GDM1 (cell line): ENCODE results near the gene HSPB1.
"Not testable (repeated sequence)": the region's sequence is repeated elsewhere in the genome, so short reads cannot be mapped to it uniquely, and the experiment has no call there.

Source experiments
- DNase-seq: peaks from one replicate; lab custom pipeline; 2025; lab: John Stamatoyannopoulos, UW

HSPB1 gene

DNA sequence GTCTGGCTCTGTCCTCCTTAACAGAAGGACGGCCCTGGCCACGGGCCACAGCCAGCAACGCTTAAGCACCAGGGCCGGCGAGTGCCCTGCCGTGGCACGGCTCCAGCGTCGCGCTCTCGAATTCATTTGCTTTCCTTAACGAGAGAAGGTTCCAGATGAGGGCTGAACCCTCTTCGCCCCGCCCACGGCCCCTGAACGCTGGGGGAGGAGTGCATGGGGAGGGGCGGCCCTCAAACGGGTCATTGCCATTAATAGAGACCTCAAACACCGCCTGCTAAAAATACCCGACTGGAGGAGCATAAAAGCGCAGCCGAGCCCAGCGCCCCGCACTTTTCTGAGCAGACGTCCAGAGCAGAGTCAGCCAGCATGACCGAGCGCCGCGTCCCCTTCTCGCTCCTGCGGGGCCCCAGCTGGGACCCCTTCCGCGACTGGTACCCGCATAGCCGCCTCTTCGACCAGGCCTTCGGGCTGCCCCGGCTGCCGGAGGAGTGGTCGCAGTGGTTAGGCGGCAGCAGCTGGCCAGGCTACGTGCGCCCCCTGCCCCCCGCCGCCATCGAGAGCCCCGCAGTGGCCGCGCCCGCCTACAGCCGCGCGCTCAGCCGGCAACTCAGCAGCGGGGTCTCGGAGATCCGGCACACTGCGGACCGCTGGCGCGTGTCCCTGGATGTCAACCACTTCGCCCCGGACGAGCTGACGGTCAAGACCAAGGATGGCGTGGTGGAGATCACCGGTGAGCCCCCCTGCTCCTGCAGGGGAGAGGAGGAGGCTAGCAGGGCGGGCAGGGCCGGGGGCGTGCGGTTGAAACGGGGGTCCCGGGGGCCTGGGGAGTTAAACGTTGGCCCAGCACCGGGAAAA, at the start of gene HSPB1:
TSS of gene HSPB1 (plus strand) at position 327 of the 855 bp plus-strand sequence. CDS start at position 367, 40 bp downstream.
- peak; percentile 68 for DNase-seq

DNA sequence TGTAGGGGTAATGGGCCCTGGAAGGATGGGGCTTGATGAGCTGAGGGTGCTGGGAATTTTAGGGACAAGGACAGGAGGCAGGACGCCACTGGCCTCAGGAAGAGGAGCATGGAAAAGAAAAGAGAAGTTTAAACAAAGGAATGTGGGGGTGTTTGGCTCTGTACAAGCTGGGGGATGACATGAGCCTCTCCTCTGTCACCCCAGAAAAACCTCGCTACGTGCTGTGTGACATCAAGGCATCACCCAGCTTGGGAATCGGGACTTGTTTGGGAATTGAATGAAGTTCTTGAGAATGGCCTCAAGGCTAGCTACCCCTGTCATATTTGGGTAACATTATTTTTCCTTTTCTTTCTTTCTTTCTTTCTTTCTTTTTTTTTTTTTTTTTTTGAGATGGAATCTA, 47.7 kb upstream of the HSPB1 start:
- no peak for DNase-seq

DNA sequence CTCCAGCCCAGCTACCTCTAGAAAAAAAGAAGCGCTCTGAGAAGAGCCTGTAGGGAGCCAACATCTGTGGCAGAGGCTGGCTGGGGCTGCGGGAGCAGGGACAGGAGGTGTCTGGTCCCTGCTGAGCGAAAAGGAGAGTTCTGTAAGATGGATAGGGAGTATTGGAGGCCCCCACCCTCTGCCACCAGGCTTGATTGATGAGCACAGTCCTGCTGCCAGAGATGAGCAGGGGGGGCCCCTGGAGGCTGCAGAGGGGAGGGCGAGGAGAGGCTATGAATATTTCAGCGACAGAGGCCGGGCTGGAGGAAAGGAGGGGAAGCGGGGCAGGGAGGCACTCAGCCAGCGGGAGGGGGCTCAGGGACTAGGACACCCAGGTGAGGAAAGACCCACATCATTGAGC, 44.5 kb upstream of the HSPB1 start:
- no peak for DNase-seq

DNA sequence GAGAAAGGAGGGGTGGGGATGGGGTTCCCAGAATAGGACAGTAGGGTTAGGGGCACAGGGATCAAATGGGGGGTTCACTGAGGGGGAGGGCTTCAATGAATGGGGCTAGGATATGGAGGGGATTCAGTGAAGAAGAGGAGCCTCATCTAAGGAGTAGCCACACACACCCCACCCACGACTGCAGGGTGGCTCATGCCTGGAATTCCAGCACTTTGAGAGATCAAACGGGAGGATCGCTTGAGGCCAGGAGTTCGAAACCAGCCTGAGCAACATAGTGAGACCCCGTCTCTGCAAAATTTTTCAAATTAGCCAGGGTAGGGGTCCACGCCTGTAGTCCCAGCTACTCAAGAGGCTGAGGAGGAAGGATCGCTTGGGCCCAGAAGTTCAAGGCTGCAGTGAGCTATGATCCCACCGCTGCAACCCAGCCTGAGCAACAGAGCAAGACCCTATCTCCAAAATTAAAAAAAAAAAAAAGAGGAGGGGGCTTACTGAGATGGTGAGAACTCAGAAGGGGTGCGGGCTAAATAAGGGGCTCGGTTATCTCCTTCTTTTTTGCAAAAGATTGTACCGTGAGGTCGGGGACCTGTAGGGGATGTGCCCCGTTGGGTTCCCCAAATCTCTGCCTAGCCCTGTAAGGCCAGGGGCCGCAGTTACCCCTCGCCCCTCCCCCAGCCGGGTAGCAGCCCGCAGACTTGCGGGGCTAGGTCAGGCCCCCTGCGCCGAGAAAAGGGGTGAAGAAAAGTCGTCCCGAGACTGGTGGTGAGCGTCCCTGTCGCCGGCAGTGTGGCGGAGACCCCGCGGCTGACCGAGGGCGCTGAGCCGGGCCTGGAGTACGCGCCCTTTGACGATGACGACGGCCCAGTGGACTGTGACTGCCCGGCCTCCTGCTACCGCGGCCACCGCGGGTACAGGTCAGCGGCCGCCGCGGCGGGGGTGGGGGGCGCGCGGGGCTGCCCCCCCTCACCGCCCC, 43.1 kb upstream of the HSPB1 start:
- DNase-seq = no peak

DNA sequence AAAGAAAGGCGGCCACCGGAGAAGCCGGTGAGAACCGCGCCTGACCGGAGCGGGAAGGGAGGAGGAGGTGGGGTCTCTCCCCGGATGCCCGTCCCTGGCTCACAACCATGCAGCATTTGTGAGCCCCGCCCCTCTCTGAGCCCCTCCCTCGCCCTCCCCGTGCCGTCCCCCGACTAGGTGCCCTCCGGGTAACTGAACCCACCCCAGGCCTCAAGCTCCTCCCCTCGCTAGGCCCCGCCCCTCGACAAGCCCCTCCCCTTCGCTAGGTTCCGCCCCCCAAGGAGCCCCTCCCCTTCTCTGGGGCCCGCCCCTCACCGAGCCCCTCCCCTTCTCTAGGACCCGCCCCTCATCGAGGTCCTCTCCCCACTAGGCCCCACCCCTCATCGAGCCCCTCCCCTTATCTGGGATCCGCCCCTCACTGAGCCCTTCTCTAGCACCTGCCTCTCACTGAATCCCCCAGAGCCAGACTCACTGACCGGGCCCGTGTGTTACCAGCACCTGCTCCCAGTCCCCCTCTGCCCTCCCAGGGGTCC, 42.2 kb upstream of the HSPB1 start:
- no peak for DNase-seq

DNA sequence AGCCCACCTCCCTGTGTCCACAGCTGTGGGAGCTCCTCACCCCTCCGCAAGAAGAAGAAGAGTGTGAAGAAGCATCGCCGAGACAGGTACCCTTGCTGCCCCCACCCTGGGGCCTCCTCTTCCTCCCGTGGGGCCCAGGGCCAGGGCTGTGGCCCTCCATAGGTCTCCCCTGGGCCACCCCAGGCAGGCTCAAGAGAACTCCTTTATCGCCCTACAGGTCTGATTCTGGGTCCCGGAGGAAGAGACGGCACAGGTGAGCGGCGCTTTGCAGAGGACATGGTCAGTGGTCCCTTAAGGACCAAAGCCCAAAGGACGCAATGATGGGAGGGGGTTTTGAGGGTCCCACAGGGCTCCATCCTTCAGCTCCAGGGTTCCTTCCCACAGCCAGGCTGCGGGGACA, 41.1 kb upstream of the HSPB1 start:
- DNase-seq = no peak

DNA sequence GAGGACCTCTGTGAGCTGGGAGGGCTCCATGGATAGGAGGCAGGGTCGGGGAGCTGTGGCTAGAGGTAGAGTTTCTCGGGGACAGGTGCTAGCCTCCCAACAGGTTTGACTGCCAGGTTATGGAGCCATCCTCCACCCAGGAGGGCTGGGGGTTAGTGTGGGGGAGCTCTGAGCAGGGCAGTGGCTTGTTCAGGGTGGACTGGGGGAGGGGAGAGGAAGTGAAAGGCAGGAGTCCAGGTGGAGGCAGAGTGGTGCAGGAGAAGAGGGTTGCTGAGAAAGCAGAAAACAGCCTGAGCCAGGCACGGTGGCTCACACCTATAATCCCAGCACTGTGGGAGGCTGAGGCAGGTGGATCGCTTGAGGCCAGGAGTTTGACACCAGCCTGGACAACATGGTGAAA, 40.5 kb upstream of the HSPB1 start:
- DNase-seq = no peak

DNA sequence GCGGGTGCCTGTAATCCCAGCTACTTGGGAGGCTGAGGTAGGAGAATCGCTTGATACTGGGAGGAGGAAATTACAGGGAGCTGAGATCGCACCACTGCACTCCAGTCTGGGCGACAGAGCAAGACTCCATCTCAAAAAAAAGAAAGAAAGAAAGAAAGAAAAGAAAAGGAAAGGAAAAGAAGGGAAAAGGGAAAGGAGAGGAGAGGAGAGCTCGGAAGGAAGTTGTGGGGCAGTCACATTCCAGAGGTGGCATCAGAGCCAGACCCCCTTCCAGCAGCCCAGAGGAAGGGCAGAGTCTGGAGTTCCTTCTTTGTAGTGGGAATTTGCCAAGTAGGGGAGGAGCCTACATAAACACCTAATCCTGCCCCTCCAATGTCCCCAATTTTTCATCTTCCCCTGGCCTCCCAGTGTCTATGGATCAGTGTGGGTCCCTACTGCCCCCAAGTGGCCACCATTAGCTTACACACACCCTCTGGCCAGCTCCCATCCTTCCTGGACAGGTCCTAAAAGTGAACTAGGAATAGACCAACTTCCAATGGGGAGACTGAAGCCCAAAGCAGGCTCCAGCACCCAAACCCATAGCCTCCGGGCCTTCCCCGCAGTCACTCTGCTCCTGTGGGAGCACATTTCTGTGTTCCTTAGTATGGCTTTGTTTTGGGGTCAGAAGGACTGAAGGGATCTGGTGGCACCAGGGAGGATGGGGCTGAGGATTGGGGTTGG, 39.6 kb upstream of the HSPB1 start:
- peak; percentile 33 for DNase-seq

DNA sequence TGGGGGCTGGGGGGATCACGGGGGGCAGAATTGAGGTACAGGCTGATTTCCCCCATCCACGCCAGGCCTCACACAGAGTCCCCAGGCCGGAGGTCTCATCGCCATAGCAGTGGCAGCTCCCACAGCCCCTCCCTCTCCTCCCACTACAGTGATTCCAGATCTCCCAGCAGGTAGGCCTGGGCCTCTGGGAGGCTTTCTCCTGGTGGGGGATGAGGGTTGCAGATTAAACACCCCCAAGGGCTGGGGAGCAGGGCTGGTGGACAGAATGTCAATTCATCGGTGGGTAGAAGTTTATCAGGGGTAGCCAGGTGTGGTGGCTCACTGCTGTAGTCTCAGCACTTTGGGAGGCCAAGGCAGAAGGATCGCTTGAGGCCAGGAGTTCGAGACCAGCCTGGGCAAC, 37.2 kb upstream of the HSPB1 start:
- no peak for DNase-seq

DNA sequence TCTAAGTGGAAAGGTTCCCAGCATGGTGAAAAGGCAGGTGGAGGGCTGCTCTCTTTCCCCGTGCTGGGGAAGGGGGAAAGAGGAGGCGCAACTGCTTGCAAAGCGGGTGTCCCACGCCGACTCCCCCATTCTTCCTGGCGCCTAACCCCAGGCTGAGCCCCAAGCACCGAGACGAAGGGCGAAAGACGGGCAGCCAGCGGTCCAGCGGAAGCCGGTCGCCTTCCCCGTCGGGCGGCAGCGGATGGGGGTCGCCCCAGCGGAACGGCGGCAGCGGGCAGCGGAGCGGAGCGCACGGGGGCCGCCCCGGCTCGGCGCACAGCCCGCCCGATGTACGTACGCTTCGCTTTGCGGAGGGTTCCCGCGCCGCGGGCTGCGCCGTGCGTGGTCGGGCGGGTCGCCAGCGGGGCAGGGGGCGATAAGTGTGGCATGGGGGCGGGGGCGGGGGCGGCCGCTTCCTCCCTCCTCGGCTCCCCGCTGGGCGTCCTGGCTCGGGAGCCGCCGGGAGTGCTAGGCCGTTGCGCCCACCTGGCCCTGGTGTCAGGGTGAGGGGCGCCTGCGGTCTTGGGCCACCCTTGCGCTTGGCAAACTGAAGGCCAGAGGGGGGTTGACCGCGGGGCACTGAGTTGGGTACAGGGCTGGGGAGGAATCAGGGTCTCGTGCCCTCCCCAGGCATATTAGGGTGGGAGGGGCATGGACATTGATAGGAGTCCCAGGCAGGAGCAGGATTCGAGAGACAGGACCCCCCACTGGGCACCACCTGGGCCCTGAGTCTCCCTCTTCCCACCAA, 35.2 kb upstream of the HSPB1 start:
- DNase-seq = no peak

DNA sequence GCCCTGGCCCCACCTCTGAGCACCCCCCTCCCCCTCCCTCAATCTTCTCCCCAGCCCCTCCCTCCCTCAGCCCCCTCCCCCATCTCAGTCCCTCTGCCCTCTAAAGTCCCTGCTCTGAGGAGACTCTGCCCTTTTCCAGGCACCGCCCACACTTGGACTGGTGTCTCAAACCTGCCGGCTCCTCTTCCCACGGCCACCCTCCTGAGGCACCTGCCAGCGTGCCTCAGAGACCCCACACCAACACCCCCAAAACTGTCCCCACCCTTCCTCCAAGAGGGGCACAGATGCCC, 34.6 kb upstream of the HSPB1 start:
- DNase-seq = no peak

DNA sequence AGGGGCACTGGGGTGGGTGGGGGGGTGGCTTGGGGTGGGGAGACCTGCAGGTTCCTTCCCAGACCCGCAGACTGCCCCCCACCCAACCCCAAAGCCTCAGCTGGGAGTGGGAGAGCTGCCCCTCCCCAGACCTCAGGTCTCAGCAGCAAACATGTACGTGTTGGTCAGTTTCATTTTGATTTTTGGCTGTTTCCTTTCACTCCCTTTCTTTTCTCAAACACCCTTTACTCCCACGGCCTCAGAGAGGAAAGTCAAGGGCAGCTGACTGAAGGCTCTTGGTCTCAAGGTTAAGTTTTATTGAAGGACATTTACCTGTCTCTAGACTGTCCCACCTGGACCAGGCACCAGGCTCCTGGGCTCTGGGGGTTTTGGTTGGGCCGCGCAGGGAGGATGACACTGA, 34.1 kb upstream of the HSPB1 start:
- no peak for DNase-seq

DNA sequence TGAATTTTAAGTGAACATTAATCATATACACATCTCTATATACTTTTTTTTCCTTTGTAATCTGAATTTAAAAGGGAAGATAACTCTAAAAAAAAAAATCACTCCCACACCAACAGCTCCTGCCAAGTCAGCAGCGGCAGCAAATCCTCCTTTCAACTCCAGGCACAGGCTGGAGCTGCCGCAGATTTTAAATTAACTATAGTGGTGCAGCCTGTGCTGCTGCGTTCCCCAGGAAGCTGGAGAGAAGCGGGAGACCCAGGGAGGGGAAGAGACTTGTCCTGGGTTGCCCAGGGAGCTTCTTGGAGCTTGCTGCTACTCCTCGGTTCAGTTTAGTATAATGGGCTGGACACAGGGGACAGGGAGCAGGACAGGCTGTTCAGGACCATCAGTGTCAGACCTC, 32.6 kb upstream of the HSPB1 start:
- DNase-seq = no peak

DNA sequence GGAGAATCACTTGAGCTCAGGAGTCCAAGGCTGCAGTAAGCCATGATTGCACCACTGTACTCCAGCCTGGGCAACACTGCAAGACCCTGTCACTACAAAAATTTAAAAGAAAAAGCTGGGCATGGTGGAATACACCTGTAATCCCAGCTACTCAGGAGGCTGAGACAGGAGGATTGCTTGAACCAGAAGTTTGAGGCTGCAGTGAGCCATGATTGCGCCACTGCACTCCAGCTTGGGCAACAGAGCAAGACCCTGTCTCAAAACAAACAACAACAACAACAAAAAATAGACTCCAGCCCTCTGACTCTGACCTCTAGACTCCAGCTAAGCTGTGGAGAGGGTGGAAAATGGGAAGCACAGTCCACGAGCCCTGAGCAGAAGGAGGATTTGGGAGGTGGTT, 31.1 kb upstream of the HSPB1 start:
- DNase-seq = not testable (repeated sequence)

DNA sequence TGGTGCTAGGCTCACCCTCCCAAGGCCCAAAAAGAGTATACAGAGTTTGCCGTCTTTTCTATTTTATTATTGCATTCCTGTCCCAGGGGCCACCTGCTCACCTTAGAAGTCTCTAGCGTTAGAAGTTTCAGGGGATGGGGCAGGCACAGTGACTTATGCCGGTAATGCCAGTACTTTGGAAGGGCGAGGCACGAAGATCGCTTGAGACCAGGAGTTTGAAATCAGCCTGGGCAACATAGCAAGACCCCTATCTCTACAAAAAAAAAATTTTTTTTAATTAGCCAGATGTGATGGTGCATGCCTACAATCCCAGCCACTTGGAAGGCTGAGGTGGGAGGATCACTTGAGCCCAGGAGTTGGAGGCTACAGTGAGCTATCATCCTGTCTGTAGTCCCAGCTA, 30.3 kb upstream of the HSPB1 start:
- DNase-seq = no peak

DNA sequence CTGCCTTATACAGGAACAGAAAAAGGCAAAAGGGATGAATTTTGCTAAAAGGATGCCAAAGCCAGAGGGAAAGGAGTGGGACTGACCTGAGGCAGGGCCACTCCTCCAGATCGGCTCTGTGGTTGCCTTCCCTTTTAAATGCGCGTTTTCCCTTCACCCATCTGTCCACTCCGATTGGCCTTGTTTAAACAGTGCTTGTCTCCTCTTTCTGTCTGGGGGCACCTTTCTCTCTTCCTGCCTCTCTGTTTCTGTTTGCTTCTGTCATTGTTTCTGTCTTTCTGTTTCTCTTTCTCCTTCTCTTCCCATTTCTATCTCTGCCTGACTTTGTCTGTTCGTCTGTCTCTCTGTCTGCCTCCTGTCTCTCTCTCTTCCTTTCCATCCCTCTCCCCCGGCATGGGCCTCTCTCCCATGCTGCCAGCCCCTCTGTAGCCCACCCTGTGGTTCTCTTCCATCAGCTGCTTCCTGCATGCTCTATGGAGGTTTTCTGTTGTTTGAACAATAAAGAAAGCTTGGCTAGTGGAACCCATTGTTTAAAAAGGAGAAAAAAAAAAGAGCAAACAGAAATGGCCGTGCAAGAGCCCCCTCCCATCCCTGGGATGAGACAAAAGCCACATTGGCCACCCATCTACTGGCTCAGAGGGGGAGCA, 29.5 kb upstream of the HSPB1 start:
- no peak for DNase-seq

DNA sequence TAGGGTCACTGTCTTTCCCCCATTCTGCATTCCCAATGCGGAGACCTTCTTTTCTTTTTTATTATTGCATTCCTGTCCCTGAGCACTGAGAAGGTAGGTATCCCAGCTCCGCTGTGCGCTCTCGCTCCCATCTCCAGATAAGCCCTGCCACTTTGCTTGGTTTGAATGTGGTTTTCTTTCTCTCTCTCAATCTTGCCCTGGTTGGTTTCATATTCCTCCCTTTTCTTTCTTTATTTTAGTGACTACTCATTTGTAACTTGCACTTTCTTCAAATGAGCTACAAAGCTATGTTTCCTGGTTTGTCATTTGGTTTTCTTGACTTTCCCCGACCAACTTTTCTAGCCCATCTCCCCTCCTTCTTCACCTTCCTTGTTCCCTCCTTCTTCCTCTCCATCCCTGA, 29.0 kb upstream of the HSPB1 start:
- no peak for DNase-seq

DNA sequence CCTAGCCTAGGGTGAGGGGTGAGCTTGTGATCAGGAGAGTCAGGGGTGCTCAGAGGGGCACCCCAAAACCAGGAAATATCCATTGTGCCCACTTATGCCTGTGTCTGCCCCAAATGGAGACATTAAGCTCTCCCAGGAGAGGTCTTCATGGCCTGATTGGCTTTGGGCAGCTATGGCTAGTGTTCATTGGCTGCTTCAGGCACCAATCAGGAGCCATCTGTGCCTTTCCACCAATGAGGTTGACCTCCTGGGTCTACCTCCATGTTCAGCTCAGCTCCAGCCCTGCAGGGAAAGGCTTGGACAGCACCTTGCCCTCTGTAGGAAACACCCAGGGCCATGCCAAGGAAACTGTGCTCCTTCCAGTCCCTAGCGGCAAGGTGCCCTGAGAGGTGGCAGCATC, 23.9 kb upstream of the HSPB1 start:
- DNase-seq = no peak

DNA sequence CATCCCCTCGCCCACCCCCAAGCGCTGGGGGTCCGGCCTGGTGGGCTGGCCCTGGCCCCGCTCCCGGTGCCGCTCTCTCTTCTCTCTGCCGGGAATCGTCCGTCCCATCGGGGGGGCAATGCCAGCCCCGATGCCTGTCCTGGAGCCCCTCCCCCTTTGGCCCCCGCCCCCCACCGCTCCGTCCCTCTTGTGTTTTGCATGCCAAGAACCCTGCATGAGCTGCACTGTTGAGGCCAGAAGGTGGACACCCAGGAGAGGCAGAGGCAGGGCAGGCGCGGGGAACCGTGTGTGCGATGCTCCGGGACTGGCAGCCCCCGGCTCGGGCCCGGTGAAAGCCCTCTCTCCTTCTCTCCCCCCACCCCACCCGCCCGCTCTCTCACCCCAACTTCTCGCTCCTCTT, 22.1 kb upstream of the HSPB1 start:
- DNase-seq = no peak

DNA sequence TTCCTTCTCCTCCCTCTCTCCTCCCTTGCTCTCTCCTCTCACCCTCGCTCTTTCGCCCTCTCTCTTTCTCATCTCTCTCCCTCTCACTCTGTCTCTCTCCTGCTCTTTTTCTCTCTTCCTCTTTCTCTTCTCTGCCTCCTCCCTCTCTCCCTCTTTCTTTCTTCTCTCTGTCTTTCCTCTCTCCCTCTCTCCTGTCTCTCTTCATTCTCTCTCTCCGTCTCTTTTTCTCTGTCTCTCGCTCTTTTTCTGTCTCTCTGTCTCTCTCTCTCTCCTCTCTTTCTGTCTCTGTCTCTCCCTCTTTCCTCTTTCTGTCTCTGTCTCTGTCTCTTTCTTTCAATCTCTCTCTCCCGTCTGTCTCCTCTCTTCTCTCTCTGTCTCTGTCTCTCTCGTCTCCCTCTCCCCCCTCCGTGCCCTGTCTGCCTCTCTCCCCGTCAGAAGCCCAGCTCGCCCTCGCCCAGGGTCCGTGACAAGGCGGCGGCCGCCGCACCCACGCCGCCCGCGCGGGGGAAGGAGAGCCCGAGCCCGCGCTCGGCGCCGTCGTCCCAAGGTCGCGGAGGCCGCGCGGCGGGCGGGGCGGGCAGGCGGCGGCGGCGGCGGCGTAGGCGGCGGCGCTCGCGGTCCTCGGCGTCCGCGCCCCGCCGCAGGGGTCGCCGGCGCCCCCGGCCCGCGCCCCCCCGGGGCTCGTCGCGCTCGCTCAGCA, 21.3 kb upstream of the HSPB1 start:
- DNase-seq = no peak
